DOHH2 (cell line): ENCODE data around the gene OR10G2.

ENCODE experiments used
- H3F3A ChIP-seq: fragments of 200-600 bp; sonication (generic), shearing (Covaris generic); 2 replicates; pipeline ENCODE4 v1.6.0; 2016; ENCODE audit warnings: antibody characterized with exemption, mild to moderate bottlenecking; ENCODE audit not compliant: control insufficient read depth, insufficient read depth
- H3K27ac ChIP-seq: fragments of 200-600 bp; sonication (generic); 2 replicates; pipeline ENCODE4 v1.5.1; 2014; ENCODE audit warnings: low read depth, mild to moderate bottlenecking, low read length, moderate library complexity
- H3K27me3 ChIP-seq: fragments of 200-600 bp; sonication (generic); 2 replicates; pipeline ENCODE4 v1.6.1; 2014; ENCODE audit warnings: mild to moderate bottlenecking, low read length, mixed read lengths; ENCODE audit not compliant: control insufficient read depth
- H3K36me3 ChIP-seq: fragments of 200-600 bp; sonication (generic); 2 replicates; pipeline ENCODE4 v1.6.1; 2014; ENCODE audit warnings: mild to moderate bottlenecking, low read length, moderate library complexity, mixed read lengths; ENCODE audit not compliant: control insufficient read depth
- H3K4me1 ChIP-seq: fragments of 200-600 bp; sonication (generic); 2 replicates; pipeline ENCODE4 v1.6.1; 2014; ENCODE audit warnings: mild to moderate bottlenecking, low read length, mixed read lengths; ENCODE audit not compliant: control insufficient read depth
- H3K4me2 ChIP-seq: fragments of 200-600 bp; sonication (generic); 2 replicates; pipeline ENCODE4 v1.6.0; 2014; ENCODE audit warnings: mild to moderate bottlenecking, low read length, moderate library complexity
- H3K4me3 ChIP-seq: fragments of 200-600 bp; sonication (generic); 2 replicates; pipeline ENCODE4 v1.5.1; 2014; ENCODE audit warnings: mild to moderate bottlenecking, low read length, mixed read lengths
- H3K79me2 ChIP-seq: fragments of 200-600 bp; sonication (generic); 2 replicates; pipeline ENCODE4 v1.6.1; 2014; ENCODE audit warnings: mild to moderate bottlenecking, low read length, mixed read lengths; ENCODE audit not compliant: control insufficient read depth
- H3K9me2 ChIP-seq: fragments of 200-600 bp; sonication (generic); replicated peaks from 2 replicates; pipeline ENCODE4 v1.6.1; 2014; ENCODE audit warnings: mild to moderate bottlenecking, low read length, mixed read lengths; ENCODE audit not compliant: control insufficient read depth
- H3K9me3 ChIP-seq: fragments of 200-600 bp; sonication (generic); 2 replicates; pipeline ENCODE4 v1.6.1; 2014; ENCODE audit warnings: antibody characterized with exemption, low read length, mixed read lengths; ENCODE audit not compliant: control insufficient read depth, insufficient read depth
- H4K20me1 ChIP-seq: fragments of 200-600 bp; sonication (generic); 2 replicates; pipeline ENCODE4 v1.6.0; 2014; ENCODE audit warnings: low read depth, mild to moderate bottlenecking, antibody characterized with exemption, low read length, moderate library complexity; ENCODE audit not compliant: control insufficient read depth, insufficient read depth
- EZH2phosphoT487 ChIP-seq: fragments of 200-600 bp; sonication (generic); IDR thresholded peaks from 2 replicates; pipeline ENCODE4 v1.6.1; 2017; ENCODE audit warnings: borderline replicate concordance, mild to moderate bottlenecking, antibody characterized with exemption, low read length, moderate library complexity, mixed read lengths
- TF ChIP-seq, protein P1 (sequence below): fragments of 200-600 bp; sonication (generic); IDR thresholded peaks from one replicate; pipeline ENCODE4 v1.5.1; 2014; ENCODE audit warnings: antibody characterized with exemption, mild to moderate bottlenecking, low read depth, low read length; ENCODE audit not compliant: poor library complexity, severe bottlenecking

OR10G2 gene

DNA sequence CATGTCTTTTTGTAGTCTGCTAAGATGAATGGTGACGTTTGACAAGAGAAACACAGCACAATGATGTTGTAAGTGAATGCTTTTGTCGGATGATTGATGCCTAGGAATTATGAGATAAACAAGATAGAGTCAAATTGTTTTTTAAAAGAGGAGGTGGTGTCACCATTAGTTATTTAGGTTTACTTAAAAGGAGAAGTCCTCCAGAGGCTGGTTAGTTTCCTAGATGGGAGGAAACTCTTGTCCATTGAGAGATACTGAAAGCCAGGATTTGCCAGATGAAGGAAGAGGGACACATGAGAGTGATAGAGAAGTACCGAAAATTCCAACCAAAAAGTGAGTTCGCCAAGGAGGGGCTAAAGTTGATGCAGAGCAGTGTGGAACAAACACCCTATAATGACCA lies at the start of gene OR10G2:
Gene OR10G2, minus strand, starts transcription at position 101 of the 400 bp plus-strand sequence. Its CDS starts 98 bp downstream, at position 3.
- Histone ChIP-seq H3K9me2 (no peaks in the 10 kb centered on the region), H3K9me3 (no peaks in the 10 kb centered on the region), H3K27ac (no peak within 1 kb of the TSS), H3K27me3 (no peaks in the 10 kb centered on the region), H3K36me3 (no peaks in the 10 kb centered on the region), H3F3A (no peaks in the 10 kb centered on the region), H3K79me2 (no peaks in the 10 kb centered on the region), H3K4me3 (no peak within 1 kb of the TSS), H3K4me2 (no peak within 1 kb of the TSS), H3K4me1 (0 out of 2 replicates have a peak, but pooled peaks cover 5% of the 10 kb centered on the region), H4K20me1 (no peaks in the 10 kb centered on the region)
- TF ChIP-seq, protein P1, sequence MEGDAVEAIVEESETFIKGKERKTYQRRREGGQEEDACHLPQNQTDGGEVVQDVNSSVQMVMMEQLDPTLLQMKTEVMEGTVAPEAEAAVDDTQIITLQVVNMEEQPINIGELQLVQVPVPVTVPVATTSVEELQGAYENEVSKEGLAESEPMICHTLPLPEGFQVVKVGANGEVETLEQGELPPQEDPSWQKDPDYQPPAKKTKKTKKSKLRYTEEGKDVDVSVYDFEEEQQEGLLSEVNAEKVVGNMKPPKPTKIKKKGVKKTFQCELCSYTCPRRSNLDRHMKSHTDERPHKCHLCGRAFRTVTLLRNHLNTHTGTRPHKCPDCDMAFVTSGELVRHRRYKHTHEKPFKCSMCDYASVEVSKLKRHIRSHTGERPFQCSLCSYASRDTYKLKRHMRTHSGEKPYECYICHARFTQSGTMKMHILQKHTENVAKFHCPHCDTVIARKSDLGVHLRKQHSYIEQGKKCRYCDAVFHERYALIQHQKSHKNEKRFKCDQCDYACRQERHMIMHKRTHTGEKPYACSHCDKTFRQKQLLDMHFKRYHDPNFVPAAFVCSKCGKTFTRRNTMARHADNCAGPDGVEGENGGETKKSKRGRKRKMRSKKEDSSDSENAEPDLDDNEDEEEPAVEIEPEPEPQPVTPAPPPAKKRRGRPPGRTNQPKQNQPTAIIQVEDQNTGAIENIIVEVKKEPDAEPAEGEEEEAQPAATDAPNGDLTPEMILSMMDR, result no peak
- TF ChIP-seq EZH2phosphoT487, result no peak

DNA sequence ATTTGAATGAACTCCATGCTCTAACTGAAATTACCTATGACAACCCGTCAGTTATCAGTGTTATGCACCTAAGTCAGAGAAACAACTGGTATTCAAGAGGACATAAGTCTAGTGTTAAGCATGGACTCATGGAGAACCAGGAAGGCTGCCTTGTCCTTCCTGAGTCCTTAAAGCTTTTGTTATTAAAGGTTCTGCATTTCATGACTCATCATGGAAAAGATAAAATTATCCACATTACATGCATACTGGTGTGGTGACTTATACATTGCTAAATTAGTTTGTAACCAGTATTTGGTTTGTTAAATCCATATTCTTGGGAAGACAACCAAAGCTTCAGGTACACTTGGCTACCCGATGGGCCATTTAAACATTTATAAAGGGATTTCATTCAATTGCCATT lies 45.3 kb upstream of the OR10G2 start:
- TF ChIP-seq EZH2phosphoT487, result no peak
- TF ChIP-seq, protein P1, result no peak
- Histone ChIP-seq H3K4me2 (no peak overlapping the region), H3K4me3 (no peak overlapping the region), H3K9me3 (no peaks in the 10 kb centered on the region), H3K36me3 (no peaks in the 10 kb centered on the region), H3K27me3 (peaks cover 24% of the 10 kb centered on the region), H3F3A (no peaks in the 10 kb centered on the region), H3K9me2 (no peaks in the 10 kb centered on the region), H3K4me1 (no peaks in the 10 kb centered on the region), H4K20me1 (no peaks in the 10 kb centered on the region), H3K79me2 (no peaks in the 10 kb centered on the region), H3K27ac (no peak overlapping the region)

- peaks cover 18% of the 10 kb centered on the region for H3K27me3 ChIP-seq
- no peak overlapping the region for H3K4me3 ChIP-seq
- H3K9me3 ChIP-seq, result no peaks in the 10 kb centered on the region
- no peaks in the 10 kb centered on the region for H3K79me2 ChIP-seq
- H4K20me1 ChIP-seq, result no peaks in the 10 kb centered on the region
- no peaks in the 10 kb centered on the region for H3F3A ChIP-seq
- no peaks in the 10 kb centered on the region for H3K4me1 ChIP-seq
- no peak overlapping the region for H3K4me2 ChIP-seq
- no peak overlapping the region for H3K27ac ChIP-seq
- H3K36me3 ChIP-seq, result no peaks in the 10 kb centered on the region
- TF ChIP-seq EZH2phosphoT487, result no peak
- TF ChIP-seq, protein P1, result no peak
- H3K9me2 ChIP-seq, result no peaks in the 10 kb centered on the region
Observed at GRCh38 chr14:21675566-21675965, 40.8 kb upstream of the OR10G2 start.

DNA sequence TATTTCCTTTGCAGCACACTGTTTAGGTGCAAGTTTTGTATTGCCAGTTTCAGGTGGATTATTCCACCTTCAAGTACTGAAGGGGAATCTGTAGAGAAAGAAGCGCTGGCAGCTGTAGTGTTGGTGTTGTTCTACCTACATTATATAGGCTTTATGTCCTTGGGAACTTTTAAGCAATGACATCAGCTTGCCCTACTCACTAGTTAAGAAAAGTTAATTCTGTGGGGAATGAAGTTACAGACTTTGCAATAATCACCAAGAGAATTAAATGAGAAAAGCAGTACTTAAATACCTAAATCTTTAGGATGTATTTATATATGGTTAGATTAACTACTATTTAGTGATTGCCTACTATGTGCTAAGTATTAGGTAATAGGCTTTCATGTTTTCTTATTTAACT lies 39.0 kb upstream of the OR10G2 start, which contains the start of gene OR4E1:
Gene OR4E1, minus strand, starts transcription at position 101 of the 400 bp plus-strand sequence. CDS start 2,883 bp downstream, outside the sequence.
- Histone ChIP-seq H3K36me3 (no peaks in the 10 kb centered on the region), H3K9me3 (no peaks in the 10 kb centered on the region), H3K79me2 (no peaks in the 10 kb centered on the region), H3K27me3 (peaks cover 14% of the 10 kb centered on the region; the same call in 1 of the 2 replicates), H3K9me2 (no peaks in the 10 kb centered on the region), H3K4me2 (no peak within 1 kb of the TSS), H3K27ac (no peak within 1 kb of the TSS), H3K4me1 (no peaks in the 10 kb centered on the region), H3K4me3 (no peak within 1 kb of the TSS), H3F3A (no peaks in the 10 kb centered on the region), H4K20me1 (no peaks in the 10 kb centered on the region)
- TF ChIP-seq EZH2phosphoT487, result no peak
- TF ChIP-seq, protein P1, result no peak
